GM19452 (cell line): ENCODE measurements around the gene DDX28.

ENCODE experiments used
- ATAC-seq: cut with Tn5 transposase; IDR thresholded peaks from one replicate; pipeline ENCODE4 v1.9.1; 2021; ENCODE audit not compliant: unreplicated experiment

Gene DDX28

GRCh38 chr16:67971111-67971510 lies 51.9 kb downstream of the DDX28 start:
- ATAC-seq, result no peak
